SH-SY5Y (cell line): ENCODE measurements around the gene GRM5.

Experiments
- GATA2 ChIP-seq: IDR thresholded peaks from 2 replicates; pipeline ENCODE4 v1.6.1; 2011; ENCODE audit warnings: mild to moderate bottlenecking, low read depth, low read length
- GATA3 ChIP-seq: IDR thresholded peaks from 2 replicates; pipeline ENCODE4 v1.6.1; 2011; ENCODE audit warnings: low read depth, mild to moderate bottlenecking, low read length, moderate library complexity

DNA sequence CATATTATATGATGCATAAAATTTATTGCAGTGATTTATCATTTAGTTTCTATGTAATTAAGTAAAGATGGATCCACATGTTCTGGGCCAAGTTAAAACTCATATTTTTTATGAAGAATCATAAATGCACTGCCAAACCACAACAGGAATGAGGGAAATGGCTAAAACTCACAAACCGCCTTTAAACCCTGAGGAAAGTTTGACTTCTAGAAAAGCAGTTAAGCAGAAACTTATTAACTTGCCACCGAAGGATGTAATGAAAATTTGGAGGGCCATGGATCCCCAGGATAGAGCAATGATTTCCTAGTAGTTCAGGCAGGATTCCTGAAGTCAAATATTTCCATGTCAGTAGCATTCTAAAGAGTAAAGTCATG lies 510.0 kb downstream of the GRM5 start:
- no peak for TF ChIP-seq GATA2
- no peak for TF ChIP-seq GATA3
